Activated naive CD8-positive, alpha-beta T cell treated with anti-CD3 and anti-CD28 coated beads, Interleukin-2, amount 50 U/mL, for 16 hours (primary cell): Measurements from ENCODE around the gene REEP3.
"Not testable (repeated sequence)": the region's sequence is repeated elsewhere in the genome, so short reads cannot be mapped to it uniquely, and the experiment has no call there.

ENCODE experiments used
- DNase-seq: peaks from one replicate; pipeline ENCODE4 v3.0.0-alpha.2; 2020; ENCODE audit warnings: low read depth, low spot score

REEP3 gene

DNA sequence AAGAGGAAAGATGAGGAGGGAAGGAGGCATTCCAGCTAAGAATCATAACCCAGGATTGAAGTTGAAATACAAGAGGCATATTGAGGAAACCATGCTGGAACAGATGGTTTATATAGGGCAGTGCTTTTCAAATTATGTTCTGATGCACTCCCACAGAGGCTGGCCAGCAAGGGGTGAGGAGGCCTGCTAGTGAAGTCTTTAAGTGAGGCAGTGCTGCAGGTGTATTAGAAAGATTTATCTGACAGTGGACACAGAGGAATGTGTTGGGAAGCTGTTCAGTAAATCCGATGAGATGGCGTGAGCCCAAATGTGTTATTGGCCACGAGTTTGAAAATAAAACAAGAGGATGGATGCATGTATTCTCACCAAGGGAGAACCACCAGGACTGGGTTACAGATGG lies 28.6 kb downstream of the REEP3 start:
- DNase-seq = no peak

DNA sequence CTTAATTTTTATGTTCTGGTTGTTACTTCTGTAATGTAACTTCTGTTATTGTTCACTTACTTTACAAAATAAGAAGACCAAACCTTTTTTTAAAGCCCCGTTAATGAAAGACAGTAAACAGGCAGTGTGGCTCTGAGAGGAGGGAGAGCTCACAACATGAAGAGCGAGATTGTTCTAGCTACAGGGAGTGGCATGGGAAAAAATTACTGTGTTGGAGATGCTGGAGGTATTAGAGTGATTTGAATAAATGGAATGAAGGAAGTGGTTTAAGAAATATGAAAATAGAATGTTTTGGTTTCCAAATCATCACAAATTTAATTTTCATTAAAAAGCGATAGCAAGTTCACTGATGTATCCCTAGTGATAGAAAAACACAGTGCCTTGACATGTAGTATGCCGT lies 31.8 kb downstream of the REEP3 start:
- no peak for DNase-seq

DNA sequence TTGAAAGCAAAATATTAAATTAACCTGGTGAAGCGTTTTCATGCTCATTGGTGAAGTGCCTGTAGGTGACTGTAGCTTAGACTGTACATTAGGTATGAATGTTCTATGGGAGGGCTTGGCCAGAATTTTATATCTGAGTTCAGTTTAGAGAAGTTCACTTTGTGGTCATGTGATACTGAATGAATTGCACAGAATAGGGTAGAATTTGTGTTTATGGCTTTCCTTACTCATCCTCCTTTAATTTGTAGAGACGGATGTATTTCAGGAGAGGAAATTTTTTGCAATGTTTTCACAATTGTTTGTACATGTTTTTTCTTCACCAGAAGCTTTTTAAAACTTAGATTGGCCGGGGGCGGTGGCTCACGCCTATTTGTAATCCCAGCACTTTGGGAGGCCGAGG lies 32.3 kb downstream of the REEP3 start:
- no peak for DNase-seq

DNA sequence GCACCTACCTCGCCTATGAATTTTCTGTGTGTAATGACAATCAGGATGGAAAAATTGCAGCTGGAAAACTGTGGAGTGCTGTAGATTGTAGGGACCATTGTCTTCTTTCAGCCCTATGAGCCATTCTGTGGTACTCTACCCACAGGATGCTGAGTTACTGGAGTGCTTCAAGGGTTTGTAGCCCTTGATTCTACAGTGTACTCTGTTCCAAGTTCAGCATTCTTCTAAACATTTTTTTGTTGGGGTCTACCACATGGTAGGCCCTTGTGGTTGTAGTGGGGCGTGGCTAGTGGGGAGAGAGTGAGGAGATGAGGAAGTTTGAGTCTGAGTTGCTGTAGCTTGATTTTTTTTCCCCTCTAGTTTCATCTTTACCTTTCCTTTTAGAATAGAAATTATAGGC lies 33.5 kb downstream of the REEP3 start:
- DNase-seq = no peak

DNA sequence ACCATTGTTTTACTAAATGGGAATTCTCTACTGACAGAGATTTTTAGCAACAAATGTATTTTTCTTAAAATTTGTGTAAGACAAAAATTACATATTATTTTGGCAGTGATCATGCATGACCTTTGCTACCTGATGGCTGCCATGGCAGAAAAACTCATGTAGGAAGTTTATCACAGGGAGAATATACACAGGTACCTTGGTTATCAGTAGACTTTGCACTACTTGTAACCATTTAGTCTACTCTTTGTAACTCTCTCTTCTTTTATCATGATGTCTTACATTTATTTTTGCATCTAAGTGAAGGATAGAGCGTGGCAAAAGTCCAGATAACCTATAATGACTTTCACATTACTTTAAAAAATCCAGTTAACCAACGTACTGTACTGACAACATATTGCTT lies 34.1 kb downstream of the REEP3 start:
- DNase-seq = no peak

DNA sequence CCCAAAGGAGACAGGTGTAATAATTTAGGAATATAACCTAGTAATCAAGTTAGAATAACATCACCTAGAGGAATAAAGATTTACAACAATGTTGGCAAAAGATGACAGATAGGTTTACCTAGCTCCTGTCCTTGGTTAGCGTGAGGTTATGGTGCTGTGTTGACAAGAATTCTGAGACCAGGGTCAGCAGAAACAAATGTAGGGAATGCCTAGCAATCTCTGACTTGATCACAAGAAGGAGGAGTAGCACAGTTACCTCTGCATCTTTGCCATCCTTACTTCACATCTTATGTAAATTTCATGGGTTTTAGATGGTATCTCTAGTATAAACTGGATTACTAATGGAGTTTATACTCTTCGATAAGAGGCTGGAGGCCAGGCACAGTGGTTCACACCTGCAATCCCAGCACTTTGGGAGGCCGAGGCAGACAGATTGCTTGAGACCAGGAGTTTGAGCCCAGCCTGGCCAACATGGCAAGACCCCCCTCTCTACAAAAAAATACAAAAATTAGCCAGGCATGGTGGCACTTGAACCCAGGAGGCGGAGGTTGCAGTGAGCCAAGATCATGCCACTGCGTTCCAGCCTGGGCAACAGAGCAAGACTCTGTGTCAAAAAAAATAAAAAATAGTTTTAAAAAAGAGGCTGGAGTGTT lies 37.1 kb downstream of the REEP3 start:
- no peak for DNase-seq

DNA sequence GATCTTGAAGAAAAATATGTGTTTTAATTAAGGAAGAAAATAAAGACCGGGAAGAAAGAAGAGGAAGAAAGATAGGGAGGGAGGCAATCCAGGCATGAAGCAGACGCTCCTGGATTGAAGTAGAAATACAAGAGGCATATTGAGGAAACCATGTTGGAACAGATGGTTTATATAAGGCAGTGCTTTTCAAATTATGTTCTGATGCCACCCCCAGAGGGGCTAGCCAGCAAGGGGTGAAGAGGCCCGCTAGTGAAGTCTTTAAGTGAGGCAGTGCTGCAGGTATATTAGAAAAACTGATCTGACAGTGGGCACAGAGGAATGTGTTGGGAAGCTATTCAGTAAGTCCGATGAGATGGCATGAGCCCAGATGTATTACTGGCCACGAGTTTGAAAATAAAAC lies 40.1 kb downstream of the REEP3 start:
- no peak for DNase-seq

DNA sequence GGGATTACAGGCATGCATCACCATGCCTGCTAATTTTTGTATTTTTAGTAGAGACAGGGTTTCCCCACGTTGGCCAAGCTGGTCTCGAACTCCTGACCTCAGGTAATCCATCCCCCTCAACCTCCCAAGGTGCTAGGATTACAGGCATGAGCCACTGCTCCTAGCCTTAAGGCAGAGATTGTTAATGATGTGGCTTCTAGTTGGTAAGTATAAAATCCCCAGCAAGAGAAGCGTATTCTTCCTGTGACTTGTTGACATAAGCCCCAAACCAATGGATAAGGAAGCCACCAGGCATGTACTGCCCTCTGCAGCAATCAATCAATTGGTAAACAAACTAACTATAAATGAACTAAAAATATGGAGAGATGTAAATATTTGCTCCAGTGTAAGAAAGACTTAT lies 41.2 kb downstream of the REEP3 start:
- no peak for DNase-seq

DNA sequence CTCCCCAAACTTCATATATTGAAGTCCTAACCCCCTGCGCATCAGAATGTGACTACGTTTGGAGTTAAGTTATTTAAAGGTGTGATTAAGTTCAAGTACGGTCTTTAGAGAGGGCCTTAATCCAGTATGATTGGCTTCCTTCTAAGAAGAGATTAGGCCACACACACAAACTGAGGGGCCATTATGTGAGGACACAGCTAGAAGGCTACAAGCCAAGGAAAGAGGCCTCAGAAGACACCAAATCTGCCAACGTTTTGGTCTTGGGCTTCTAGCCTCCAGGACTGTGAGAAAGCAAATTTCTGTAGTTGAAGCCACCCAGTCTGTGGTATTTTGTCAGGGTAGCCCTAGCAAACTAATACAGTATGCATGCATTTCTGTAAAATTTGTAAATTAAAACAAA lies 41.7 kb downstream of the REEP3 start:
- no peak for DNase-seq

DNA sequence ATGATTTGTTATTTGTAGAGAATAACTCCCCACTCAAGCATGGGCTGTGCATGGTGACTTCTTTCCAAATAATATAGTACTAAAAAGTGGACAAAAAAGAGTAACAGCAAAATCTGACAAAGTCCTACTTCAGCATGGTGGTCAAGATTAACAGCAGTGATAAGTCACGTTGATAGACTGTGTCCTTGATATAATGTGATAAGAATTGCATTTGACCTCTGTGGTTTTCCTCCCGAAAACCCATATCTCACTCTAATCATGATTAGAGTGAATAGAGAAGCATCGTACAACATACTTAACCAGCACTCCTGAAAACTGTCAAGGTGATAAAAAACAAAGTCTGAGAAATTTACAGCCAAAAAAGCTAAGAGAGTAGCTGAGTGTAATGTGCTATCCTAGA lies 42.4 kb downstream of the REEP3 start:
- no peak for DNase-seq

DNA sequence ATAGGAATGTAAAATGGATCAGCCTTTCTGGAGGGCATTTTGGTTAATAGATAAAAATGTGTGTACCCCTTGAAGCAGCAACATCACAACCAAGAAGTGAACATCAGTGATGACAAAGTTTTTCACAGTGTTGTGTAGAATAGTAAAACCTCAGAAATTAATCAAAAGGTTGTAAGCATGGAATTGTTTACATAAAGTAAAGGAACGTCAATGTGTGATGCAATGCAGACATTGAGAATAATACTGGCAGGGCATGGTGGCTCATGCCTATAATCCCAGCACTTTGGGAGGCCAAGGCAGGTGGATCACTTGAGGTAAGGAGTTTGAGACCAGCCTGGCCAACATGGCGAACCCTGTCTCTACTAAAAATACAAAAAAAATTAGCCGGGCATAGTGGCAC lies 43.5 kb downstream of the REEP3 start:
- not testable (repeated sequence) for DNase-seq

DNA sequence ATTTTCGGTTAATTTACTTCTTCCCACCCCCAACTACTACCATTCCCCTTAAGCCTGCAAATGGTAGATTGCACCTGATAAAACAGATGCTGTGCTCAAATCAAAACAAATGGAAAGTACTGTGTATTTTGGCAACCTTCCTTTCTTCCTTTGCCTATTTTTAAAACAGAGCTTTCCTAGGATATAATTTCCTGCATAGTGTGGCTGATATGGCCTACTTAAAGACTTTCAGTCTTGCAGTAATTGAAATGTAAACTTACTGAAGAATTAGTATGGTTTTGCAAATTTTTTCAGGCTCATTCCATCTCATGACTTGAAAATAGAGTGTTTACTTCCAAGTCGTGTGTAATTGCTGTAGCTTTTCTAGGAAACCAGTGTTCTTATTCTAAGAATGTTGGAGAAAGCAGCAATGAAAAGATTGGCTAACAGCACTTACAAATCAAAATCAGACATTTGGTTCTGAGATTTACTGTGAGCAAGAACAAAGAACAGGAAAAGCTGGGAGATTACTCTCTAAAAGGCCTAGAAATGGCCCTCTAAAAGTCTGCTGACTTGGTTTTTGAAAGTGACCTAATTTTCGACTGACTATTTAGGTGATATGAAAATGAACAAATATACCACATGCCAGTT lies 52.0 kb downstream of the REEP3 start:
- no peak for DNase-seq

DNA sequence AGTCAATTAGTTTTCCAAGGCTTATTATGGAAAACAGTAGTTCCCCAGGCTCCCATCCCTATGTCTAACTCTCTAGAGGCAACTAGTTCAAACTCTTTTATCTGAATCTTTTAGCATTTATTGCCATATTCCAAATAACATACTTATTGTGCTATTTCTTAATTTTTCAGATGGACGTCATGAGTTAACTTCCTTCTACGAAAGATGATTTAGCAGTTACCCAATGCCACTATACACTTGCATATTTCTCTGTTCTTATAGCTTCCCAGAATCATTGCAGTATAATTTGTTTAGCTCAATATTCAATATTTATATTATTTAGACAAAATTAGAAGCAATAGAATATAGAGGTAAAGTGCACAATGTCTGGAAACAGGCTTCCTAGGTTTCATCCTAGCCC lies 52.8 kb downstream of the REEP3 start:
- DNase-seq = no peak

DNA sequence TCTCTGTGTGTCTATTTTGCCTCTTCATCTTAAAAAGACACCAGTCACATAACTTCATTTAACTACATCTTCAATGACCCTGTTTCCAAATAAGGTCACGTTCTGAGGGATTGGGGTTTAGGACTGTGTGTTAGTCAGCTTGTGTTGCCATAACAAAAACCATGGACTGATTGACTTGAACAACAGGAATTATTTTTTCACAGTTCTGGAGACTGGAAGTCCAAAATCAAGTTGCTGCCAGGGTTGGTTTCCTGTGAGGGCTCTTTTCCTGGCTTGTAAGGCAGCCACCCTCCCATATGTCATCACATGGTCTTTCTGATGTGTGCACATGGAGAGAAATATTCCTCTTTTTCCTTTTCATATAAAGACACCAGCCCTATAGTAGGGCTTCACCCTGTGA lies 55.3 kb downstream of the REEP3 start:
- no peak for DNase-seq

DNA sequence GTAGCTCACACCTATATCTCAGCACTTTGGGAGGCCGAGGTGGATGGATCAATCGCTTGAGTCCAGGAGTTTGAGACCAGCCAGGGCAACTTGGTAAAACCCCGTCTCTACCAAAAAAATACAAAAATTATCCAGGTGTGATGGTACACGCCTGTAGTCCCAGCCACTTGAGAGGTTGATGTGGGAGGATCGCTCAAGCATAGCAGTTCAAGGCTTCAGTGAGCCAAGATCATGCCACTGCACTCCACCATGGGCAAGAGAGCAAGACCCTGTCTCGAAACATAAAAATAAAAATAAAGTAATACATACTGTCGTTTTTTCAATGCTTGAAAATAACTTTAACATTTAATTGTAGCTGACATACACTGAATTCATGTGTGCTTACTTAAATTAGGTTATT lies 57.3 kb downstream of the REEP3 start:
- DNase-seq = no peak

DNA sequence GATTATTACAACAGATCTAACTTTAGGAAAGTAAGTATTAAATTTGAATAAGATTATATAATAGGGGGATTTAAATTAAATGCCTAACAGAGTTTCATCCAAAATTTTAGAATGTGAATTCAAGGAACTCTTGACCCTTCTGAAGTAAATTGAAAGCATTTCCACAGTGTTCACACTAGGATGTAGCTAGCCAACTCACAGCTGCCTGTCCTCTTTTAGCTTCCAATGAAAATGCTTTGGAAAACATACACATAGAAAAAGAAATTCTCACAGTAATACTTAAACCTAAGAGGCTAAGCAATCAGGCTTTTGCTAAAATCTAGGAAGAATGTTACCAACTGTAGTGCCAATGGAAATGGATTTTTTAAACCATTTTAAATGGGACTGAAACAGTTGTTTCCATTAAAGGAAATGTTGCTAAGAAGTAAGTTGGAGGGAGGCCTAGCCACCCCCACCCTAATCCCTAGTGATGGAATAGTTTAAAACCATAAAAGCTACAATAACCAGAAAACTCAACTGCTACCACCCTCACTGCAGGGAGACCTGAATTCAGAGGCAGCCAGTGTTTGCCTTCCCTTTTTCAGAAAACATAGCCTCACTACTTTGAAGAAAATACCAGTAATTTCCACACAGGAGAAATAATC lies 58.3 kb downstream of the REEP3 start:
- DNase-seq = no peak

DNA sequence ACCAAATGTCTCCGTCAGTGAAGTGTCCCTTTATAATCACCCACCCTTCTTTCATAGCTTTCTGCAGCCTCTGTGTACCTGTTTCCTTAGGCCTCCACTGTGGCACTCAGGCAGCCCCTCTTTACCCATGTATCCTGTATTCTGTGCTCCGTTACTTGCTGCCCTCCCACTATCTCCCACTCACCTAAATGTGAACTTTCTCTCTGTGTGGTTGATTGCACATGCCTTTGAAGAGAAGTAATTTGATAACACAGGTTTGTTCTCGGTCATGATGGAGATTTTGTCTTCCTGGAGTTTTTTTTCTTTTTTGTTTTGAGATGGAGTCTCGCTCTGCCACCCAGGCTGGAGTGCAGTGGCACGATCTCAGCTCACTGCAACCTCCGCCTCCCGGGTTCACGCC lies 61.5 kb downstream of the REEP3 start:
- no peak for DNase-seq

DNA sequence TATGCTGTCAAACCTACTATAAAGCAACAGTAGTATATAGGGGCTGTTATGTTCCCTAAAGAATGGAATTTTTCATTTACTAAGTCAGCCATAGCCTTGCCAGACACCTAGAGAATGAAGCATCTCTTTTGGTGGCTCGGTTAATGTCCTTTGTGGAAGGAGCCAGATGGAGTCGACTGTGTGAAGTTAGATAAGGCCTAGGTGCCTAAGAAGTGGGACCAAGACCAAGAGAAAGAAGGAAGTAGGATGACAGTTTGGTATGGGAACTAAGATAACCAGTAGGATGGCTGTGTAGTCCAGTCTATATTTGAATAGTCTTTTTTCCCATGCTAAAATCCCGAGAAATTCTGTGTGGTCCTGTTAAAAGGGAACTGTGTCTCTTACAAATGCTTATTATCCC lies 62.2 kb downstream of the REEP3 start:
- DNase-seq = no peak

DNA sequence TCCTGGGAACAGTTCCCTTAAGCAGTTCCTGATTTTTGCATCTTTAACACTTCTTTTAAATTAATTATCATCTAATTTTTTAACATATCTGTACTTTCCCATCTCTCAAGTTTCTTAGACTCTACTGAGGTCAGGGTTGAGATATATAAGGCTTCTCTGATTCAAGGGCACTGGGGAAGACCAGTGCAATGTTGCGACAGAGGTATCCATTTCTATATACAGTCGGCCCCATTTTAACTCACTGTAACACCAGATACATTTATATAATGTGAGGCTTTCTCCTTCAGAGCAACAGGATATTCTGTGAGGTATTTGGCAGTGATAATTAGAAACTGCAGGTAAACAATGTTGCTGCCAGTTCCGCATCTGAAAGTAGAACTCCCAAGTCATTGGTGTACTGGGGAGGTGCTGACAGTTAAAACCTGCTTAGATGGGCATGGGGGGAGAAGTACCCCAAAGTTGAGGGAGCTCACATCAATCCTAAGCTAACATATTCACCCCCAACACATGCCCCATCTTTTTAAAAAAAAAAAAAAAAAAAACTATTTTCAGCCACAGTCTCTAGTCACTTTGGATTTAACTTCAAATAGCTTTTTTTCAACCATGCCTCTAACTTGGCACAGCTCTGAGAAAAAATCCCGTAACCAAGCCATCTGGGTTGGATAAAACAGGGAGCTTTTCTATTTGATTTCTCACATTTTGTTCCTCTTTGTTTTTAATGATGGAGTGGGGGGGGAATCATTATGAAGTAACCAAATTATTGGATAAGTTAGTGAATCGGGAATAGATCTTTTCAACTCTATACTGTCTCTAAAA lies 62.9 kb downstream of the REEP3 start:
- no peak for DNase-seq

DNA sequence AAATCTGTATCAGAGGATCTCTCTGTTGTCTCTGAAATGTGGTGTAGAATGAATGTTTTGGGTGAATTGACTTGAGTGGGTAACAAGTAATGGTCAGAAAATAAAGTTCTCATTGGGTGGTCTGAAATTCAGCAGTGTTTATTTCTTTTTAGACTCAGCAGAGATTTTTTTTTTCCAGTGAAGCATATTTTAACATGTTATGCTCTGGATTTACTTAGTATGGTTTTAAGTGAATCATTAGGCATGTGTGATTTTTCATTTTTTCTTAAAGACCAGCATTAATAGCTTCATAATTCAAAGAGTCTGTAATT lies 63.5 kb downstream of the REEP3 start:
- DNase-seq = no peak

DNA sequence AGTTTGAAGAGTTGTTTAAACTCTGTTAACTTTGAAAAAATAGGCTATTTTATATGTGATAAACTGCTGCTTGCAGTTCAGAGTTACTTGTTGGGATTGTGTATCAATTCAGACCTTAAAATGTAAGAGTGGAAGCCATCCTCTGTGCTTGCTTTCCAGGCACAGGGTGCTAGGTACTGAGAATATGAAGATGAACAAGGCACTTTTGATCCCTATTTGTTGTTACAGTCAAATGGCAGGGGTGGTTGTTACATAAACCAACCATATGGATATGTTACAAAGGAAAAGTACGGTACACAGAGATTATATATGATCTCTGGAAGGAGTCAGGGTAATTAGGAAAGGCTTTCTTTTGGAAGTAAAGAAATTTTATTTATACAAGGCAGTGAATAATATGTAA lies 63.8 kb downstream of the REEP3 start:
- no peak for DNase-seq

DNA sequence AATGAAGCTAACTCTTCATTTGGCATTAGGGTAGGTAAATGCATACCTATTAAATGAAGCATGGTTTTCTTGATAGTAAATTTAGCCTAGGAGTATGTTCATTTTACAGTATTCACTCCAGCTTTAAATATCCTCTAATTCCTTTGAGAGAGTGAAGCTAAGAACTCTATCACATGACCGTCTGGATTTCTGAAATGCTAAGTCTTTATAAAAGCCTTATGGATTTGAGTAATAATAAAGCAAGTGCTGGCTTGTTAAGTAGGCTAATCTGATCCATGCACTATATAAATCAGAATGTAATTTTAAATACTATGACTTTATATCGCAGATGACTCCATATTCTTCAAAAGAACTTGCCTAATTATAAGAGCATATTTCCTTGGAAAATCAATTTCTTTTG lies 64.8 kb downstream of the REEP3 start:
- DNase-seq = no peak

DNA sequence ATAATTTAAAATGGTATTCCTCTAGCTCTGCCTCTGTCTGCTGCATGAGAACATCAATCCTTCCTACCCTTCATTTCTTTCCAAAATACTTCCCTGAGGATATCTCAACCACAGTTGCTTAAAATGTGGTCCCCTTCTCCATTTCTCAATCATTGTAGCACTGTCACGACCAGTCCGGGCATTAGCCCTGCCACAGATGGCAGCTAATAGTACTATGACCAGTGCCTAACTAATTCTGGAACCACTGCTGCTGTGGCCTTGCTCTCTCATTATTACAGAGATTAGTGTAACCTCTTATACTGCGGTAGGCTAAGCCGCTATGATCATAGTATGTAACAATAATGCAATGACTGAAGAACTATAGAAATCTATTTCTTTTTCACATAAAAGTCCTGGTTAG lies 66.0 kb downstream of the REEP3 start:
- no peak for DNase-seq
